HG03575 (cell line): ENCODE data around the gene ASNS.
"Not testable (repeated sequence)": the region's sequence is repeated elsewhere in the genome, so short reads cannot be mapped to it uniquely, and the experiment has no call there.

Experiments used
- ATAC-seq: cut with Tn5 transposase; IDR thresholded peaks from one replicate; pipeline ENCODE4 v1.9.1; 2021; ENCODE audit not compliant: unreplicated experiment, insufficient number of reproducible peaks, low FRiP score; ENCODE audit errors: extremely low read depth

Gene ASNS

GRCh38 chr7:97872025-97872669 lies at the start of gene ASNS:
TSS of gene ASNS (minus strand) at chr7:97872408. CDS start at chr7:97869156, 3,252 bp downstream.
- peak; percentile 97 for ATAC-seq

GRCh38 chr7:97921254-97921653 lies 49.0 kb upstream of the ASNS start:
- not testable (repeated sequence) for ATAC-seq

GRCh38 chr7:97915267-97915666 lies 43.1 kb upstream of the ASNS start:
- not testable (repeated sequence) for ATAC-seq

GRCh38 chr7:97912294-97912693 lies 40.1 kb upstream of the ASNS start:
- ATAC-seq = not testable (repeated sequence)

GRCh38 chr7:97896893-97897292 lies 24.7 kb upstream of the ASNS start:
- not testable (repeated sequence) for ATAC-seq

- not testable (repeated sequence) for ATAC-seq
Observed at GRCh38 chr7:97891721-97892120, 19.5 kb upstream of the ASNS start.

GRCh38 chr7:97879527-97879926 lies 7.3 kb upstream of the ASNS start:
- ATAC-seq = not testable (repeated sequence)

GRCh38 chr7:97874894-97875293 lies 2.7 kb upstream of the ASNS start:
- ATAC-seq = not testable (repeated sequence)

GRCh38 chr7:97873606-97874005 lies 1.4 kb upstream of the ASNS start:
- no peak for ATAC-seq

GRCh38 chr7:97871659-97872024 lies 566 bp downstream of the ASNS start:
- ATAC-seq = no peak

GRCh38 chr7:97868788-97869187 lies 3.4 kb downstream of the ASNS start:
- no peak for ATAC-seq

GRCh38 chr7:97868314-97868713 lies 3.9 kb downstream of the ASNS start:
- ATAC-seq = no peak

GRCh38 chr7:97865104-97865503 lies 7.1 kb downstream of the ASNS start:
- ATAC-seq = no peak

GRCh38 chr7:97859606-97860204 lies 12.5 kb downstream of the ASNS start:
- ATAC-seq = no peak

GRCh38 chr7:97858221-97858620 lies 14.0 kb downstream of the ASNS start:
- ATAC-seq = no peak

- no peak for ATAC-seq
Observed at GRCh38 chr7:97857544-97857943, 14.7 kb downstream of the ASNS start.

- ATAC-seq = no peak
Observed at GRCh38 chr7:97851683-97852082, 20.5 kb downstream of the ASNS start.

- ATAC-seq = not testable (repeated sequence)
Observed at GRCh38 chr7:97850262-97851031, 21.8 kb downstream of the ASNS start.

GRCh38 chr7:97847791-97848190 lies 24.4 kb downstream of the ASNS start:
- no peak for ATAC-seq

GRCh38 chr7:97846945-97847344 lies 25.3 kb downstream of the ASNS start:
- ATAC-seq = no peak
